B cell (primary cell): ENCODE measurements around the gene BANP.

Experiments
- CTCF ChIP-seq: fragments of 200-600 bp; IDR thresholded peaks from one replicate; pipeline ENCODE4 v1.8.0; 2022; ENCODE audit warnings: antibody characterized with exemption, mild to moderate bottlenecking
- EZH2 ChIP-seq: IDR thresholded peaks from 2 replicates; pipeline ENCODE4 v1.6.1; 2012; ENCODE audit warnings: borderline replicate concordance, low read depth, mild to moderate bottlenecking, moderate library complexity, low read length; ENCODE audit not compliant: insufficient read depth, poor library complexity, severe bottlenecking

- no peak for TF ChIP-seq CTCF
- TF ChIP-seq EZH2: no peak
Observed at GRCh38 chr16:87963400-87963799, 12.2 kb downstream of the BANP start.
